GM12891 (cell line): Measurements from ENCODE around the gene BDP1.

Experiments used
- POLR2A ChIP-seq: IDR thresholded peaks from 2 replicates; pipeline ENCODE4 v1.6.1; 2011; ENCODE audit warnings: low read depth, low read length, control low read depth
- POLR2AphosphoS5 ChIP-seq: IDR thresholded peaks from 2 replicates; pipeline ENCODE4 v1.6.1; 2011; ENCODE audit warnings: low read depth, low read length, control low read depth
- POU2F2 ChIP-seq: IDR thresholded peaks from 2 replicates; pipeline ENCODE4 v1.6.1; 2011; ENCODE audit warnings: low read depth, mild to moderate bottlenecking, control low read depth, low read length, moderate library complexity
- SPI1 ChIP-seq: IDR thresholded peaks from 2 replicates; pipeline ENCODE4 v1.6.1; 2011; ENCODE audit warnings: low read depth, low read length, control low read depth
- TAF1 ChIP-seq: IDR thresholded peaks from 2 replicates; pipeline ENCODE4 v1.6.1; 2011; ENCODE audit warnings: low read depth, low read length, control low read depth

- no peak for TF ChIP-seq POLR2A
- TF ChIP-seq TAF1 = no peak
- no peak for TF ChIP-seq POLR2AphosphoS5
- TF ChIP-seq SPI1 = no peak
- TF ChIP-seq POU2F2 = no peak
These were observed 160.4 kb downstream of the BDP1 start for GRCh38 chr5:71615809-71616208.
